ENCODE data around the gene TP53TG3F.
"Not testable (repeated sequence)": the region's sequence is repeated elsewhere in the genome, so short reads cannot be mapped to it uniquely, and the experiment has no call there.

Gene TP53TG3F, protein sequence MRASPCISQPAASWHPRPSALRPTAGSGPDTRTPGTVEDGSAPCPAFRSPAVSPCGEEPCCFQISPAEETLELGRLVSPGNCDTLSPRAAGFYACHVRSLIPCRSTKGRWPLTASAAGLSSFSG

DNA sequence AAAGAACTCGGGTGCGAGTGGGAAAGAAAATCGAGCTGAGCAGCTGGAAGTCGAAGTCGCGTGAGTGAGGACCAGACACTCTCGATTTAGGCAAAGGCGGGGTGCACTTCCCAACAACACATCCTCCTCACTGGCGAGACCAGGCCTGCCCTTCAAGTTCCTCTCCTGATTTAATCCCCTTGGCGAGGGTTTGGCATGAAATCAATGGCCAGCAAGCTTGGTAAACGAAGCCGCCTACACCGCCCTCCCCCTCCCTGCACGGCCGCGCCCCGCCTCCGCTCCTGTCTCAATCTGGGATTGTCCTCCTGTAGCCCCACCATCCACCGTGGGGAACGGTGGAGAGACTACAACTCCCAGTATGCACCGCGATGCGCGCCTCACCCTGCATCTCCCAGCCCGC is at the start of gene TP53TG3F:
TP53TG3F (plus strand) TSS at position 301 of the 400 bp plus-strand sequence; CDS start at position 369, 68 bp downstream.
- H3K79me2 ChIP-seq (ENCODE audit: control insufficient read depth, insufficient read depth, low read length, unreplicated experiment); H3K27me3 ChIP-seq (ENCODE audit: insufficient read depth, low read length); H3K36me3 ChIP-seq (ENCODE audit: insufficient read depth, low read length); H3K4me1 ChIP-seq (ENCODE audit: control insufficient read depth, insufficient read depth, low read length, unreplicated experiment); H3K27ac ChIP-seq (ENCODE audit: low read depth, low read length); H3K4me3 ChIP-seq (ENCODE audit: low read depth, low read length); H2AFZ ChIP-seq (ENCODE audit: low read length, unreplicated experiment): not testable (repeated sequence)

DNA sequence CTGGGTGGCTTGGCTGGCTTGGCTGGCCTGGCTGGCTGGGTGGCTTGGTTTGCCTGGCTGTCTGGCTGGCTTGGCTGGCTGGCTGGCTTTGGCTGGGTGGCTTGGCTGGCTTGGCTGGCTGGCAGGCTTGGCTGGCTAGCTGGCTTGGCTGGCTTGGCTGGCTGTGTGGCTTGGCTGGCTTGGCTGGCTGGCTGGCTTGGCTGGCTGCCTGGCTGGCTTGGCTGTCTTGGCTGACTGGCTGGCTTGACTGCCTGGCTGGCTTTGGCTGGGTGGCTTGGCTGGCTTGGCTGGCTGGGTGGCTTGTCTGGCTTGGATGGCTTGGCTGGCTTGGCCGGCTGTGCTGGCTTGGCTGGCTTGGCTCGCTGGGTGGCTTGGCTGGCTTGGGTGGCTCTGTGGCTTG is 32.2 kb downstream of the TP53TG3F start:
- H2AFZ ChIP-seq (ENCODE audit: low read length, unreplicated experiment); H3K4me3 ChIP-seq (ENCODE audit: low read depth, low read length); H3K79me2 ChIP-seq (ENCODE audit: control insufficient read depth, insufficient read depth, low read length, unreplicated experiment); H3K36me3 ChIP-seq (ENCODE audit: insufficient read depth, low read length); H3K27me3 ChIP-seq (ENCODE audit: insufficient read depth, low read length); H3K27ac ChIP-seq (ENCODE audit: low read depth, low read length); H3K4me1 ChIP-seq (ENCODE audit: control insufficient read depth, insufficient read depth, low read length, unreplicated experiment): not testable (repeated sequence)

DNA sequence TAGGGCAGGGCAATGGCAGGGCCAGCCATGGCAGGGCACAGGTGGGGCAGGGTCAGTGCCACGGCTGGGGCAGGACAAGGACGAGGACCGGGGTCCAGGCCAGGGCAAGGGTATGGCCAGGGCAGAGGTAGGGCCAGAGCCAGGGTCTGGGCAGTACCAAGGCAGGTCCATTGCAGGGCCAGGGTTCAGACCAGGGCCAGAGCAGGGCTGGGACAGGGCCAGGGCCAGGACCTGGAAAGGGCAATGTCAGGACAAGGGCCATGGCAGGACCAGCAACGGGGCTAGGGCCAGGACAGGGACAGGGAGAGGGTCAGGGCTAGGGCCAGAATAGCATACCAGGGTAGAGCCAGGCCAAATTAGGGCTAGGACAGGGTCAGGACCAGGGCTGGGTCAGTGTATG is 47.8 kb downstream of the TP53TG3F start:
- H3K36me3 ChIP-seq (ENCODE audit: insufficient read depth, low read length); H3K27me3 ChIP-seq (ENCODE audit: insufficient read depth, low read length); H3K4me3 ChIP-seq (ENCODE audit: low read depth, low read length); H3K4me1 ChIP-seq (ENCODE audit: control insufficient read depth, insufficient read depth, low read length, unreplicated experiment); H3K27ac ChIP-seq (ENCODE audit: low read depth, low read length); H3K79me2 ChIP-seq (ENCODE audit: control insufficient read depth, insufficient read depth, low read length, unreplicated experiment); H2AFZ ChIP-seq (ENCODE audit: low read length, unreplicated experiment): not testable (repeated sequence)

DNA sequence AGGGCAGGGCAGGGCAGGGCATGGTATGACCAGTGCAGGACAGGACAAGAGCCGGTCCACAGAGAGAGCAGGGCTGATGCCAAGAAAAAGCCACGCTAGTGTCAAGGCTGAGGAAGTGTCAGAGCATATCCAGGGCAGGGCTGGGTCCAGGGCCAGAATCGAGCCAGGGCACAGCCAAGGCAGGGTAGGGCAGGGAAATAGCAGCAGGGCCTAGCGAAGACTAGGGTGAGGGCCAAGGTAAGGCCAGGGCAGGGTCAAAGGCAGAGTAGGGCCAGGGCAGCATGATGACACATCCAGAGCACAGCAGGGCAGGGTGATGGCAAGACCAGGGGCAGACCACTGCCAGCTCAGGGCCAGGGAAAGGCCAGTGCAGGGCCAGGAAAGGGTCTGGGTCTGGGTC is 49.7 kb downstream of the TP53TG3F start:
- H3K4me1 ChIP-seq (ENCODE audit: control insufficient read depth, insufficient read depth, low read length, unreplicated experiment); H3K4me3 ChIP-seq (ENCODE audit: low read depth, low read length); H3K27me3 ChIP-seq (ENCODE audit: insufficient read depth, low read length); H3K27ac ChIP-seq (ENCODE audit: low read depth, low read length); H3K79me2 ChIP-seq (ENCODE audit: control insufficient read depth, insufficient read depth, low read length, unreplicated experiment); H3K36me3 ChIP-seq (ENCODE audit: insufficient read depth, low read length); H2AFZ ChIP-seq (ENCODE audit: low read length, unreplicated experiment): not testable (repeated sequence)

DNA sequence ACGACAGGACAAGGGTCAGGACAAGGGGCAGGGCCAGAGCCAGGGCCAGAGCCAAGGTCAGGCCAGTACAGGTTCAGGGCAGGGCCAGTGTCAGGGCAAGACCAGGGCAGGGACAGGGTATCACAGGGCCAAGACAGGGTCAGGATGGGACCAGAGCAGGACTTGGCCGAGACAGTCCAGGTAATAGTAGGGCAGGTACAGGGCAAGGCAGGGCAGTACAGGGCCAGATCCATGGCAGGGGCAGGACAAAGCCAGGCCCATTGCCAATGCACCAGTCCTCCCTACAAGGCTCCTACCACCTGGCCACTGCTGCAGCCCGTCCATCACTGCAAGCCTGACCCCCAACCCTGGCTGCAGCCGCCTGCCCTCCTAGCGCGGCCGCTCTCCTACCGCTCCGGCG is 50.5 kb downstream of the TP53TG3F start:
- not testable (repeated sequence) for H3K36me3 ChIP-seq (ENCODE audit: insufficient read depth, low read length); H3K4me3 ChIP-seq (ENCODE audit: low read depth, low read length); H3K27ac ChIP-seq (ENCODE audit: low read depth, low read length); H3K4me1 ChIP-seq (ENCODE audit: control insufficient read depth, insufficient read depth, low read length, unreplicated experiment); H2AFZ ChIP-seq (ENCODE audit: low read length, unreplicated experiment); H3K27me3 ChIP-seq (ENCODE audit: insufficient read depth, low read length); H3K79me2 ChIP-seq (ENCODE audit: control insufficient read depth, insufficient read depth, low read length, unreplicated experiment)
